Transverse colon (tissue), 4 donors: ENCODE data around the gene PAWR. TPM values are rescaled to one million over a fixed set of nuclear protein-coding genes. Genes with fewer than 3 reads are reported as not detected.

ENCODE experiments used
- DNase-seq: peaks from one replicate; pipeline ENCODE4 v3.0.0-alpha.2; 2019
- H3K27ac ChIP-seq, 4 donors: fragments of 200-600 bp; sonication (generic); 2 replicates each; pipeline ENCODE4 v1.5.1; 2016 to 2018; ENCODE audit warnings: inconsistent platforms in 4 of 4
- H3K27me3 ChIP-seq: fragments of 200-600 bp; sonication (generic); 2 replicates; pipeline ENCODE4 v1.5.1; 2017; ENCODE audit warnings: inconsistent platforms
- H3K36me3 ChIP-seq, 4 donors: fragments of 200-600 bp; sonication (generic); 2 replicates each; pipeline ENCODE4 v1.5.1; 2017 to 2019; ENCODE audit warnings: inconsistent platforms in 4 of 4
- H3K4me1 ChIP-seq, 4 donors: fragments of 200-600 bp; sonication (generic); 2 replicates each; pipeline ENCODE4 v1.5.1; 2017 to 2020; ENCODE audit warnings: inconsistent platforms in 4 of 4
- H3K4me3 ChIP-seq, 4 donors: fragments of 200-600 bp; sonication (generic); 1 replicate in 1 of 4; 2 replicates in 3 of 4; pipeline versions ENCODE4 v1.5.1 to v1.6.1; 2017 to 2019; ENCODE audit warnings: inconsistent platforms in 4 of 4
- H3K9me3 ChIP-seq, 2 donors: fragments of 200-600 bp; sonication (generic); 2 replicates each; pipeline ENCODE4 v1.5.1; 2017 to 2019; ENCODE audit warnings: inconsistent platforms in 2 of 2
- EP300 ChIP-seq: sonication (generic); formaldehyde crosslinking; IDR thresholded peaks from one replicate; pipeline ENCODE4 v1.6.1; 2017; ENCODE audit warnings: antibody characterized with exemption, low read depth
- POLR2A ChIP-seq: fragments of 450-650 bp; IDR thresholded peaks from one replicate; pipeline ENCODE4 v1.6.1; 2016; ENCODE audit warnings: antibody characterized with exemption, mild to moderate bottlenecking, moderate library complexity
- POLR2AphosphoS5 ChIP-seq, 3 donors: sonication (generic); formaldehyde crosslinking; IDR thresholded peaks; one replicate each; pipeline ENCODE4 v1.6.1; 2016; ENCODE audit warnings: antibody characterized with exemption in 3 of 3
- WGBS, 2 donors: methylation state at CpG; one replicate each; pipeline ENCODE4 v1.1.5; 2018; ENCODE audit warnings: low coverage in 1 of 2; 5-methylcytosine and 5-hydroxymethylcytosine counted together
- in situ Hi-C, 4 donors: fragments of 200-750 bp; cut with MboI; loops; one replicate each; pipeline versions ENCODE4 v1.15.0 to v1.15.1; 2017; ENCODE audit warnings: low sequenced_read_pairs in 3 of 4, low pct_ligation_motif_present in 1 of 4, low pct_unique_long_range_greater_than_20kb in 1 of 4
- intact Hi-C: fragments of 100-400 bp; cut with DNase I; formaldehyde crosslinking; loops from one replicate; pipeline ENCODE4 v1.15.1; 2023; ENCODE audit warnings: low total_unique reads
- total RNA-seq, 4 donors: library from RNA; depleted of rRNA; stranded (reverse); fragments of >200 nt; gene quantifications; one replicate each; pipeline ENCODE4 v1.1.0, GENCODE V29; 2016
- TF ChIP-seq, protein P1 (sequence below), 5 experiments: fragments of 200-600 bp in 3 of 5; fragments of 450-650 bp in 2 of 5; sonication (generic) in 3 of 5; IDR thresholded peaks; 1 replicate in 2 of 5; 2 replicates in 3 of 5; pipeline ENCODE4 v1.5.1; 2016 to 2017; ENCODE audit warnings: antibody characterized with exemption in 5 of 5, inconsistent platforms in 3 of 5, mild to moderate bottlenecking in 2 of 5, moderate library complexity in 1 of 5

Gene PAWR
- total RNA-seq, 4 donors from 2014 or later, result 82.3 to 188 (median 115) TPM

DNA sequence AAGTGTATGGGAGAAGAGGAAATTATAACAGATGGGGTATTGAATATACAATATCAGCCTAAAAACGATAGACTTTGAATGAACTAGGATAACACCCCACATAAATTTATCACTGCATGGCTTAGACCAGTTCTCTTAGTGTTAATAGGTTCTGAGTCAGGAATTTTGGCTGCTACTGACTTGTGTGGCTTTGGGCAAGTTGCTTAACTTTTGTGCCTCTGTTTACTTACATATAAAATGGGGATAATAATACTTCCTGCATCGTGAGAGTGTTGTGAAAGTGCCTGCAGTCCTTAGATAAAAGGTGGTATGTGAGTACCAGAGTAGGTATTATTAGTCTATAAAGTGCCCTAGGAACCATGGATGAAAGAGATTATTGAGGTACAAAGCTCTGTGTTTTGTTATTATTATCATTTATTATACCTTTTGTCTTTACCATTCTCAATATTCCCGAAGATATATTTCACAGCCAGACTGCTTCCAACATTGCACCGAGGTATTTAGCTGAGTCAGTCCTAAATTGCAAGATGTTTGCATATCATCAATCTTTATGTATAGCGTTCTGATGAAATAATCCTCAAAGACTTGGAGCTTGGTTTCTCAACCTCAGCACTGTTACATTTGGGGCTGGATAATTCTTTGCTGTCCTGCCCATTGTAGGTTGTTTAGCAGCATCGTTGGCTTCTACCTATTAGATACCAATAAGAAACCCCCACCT lies 2.3 kb upstream of the PAWR start:
- TF ChIP-seq POLR2A (no peak), EP300 (no peak), POLR2AphosphoS5 (IDR thresholded peaks at IDR 0.05) (no peak)
- TF ChIP-seq, protein P1, sequence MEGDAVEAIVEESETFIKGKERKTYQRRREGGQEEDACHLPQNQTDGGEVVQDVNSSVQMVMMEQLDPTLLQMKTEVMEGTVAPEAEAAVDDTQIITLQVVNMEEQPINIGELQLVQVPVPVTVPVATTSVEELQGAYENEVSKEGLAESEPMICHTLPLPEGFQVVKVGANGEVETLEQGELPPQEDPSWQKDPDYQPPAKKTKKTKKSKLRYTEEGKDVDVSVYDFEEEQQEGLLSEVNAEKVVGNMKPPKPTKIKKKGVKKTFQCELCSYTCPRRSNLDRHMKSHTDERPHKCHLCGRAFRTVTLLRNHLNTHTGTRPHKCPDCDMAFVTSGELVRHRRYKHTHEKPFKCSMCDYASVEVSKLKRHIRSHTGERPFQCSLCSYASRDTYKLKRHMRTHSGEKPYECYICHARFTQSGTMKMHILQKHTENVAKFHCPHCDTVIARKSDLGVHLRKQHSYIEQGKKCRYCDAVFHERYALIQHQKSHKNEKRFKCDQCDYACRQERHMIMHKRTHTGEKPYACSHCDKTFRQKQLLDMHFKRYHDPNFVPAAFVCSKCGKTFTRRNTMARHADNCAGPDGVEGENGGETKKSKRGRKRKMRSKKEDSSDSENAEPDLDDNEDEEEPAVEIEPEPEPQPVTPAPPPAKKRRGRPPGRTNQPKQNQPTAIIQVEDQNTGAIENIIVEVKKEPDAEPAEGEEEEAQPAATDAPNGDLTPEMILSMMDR (IDR thresholded peaks at IDR 0.05), result no peak
- H3K27me3 ChIP-seq, result peaks cover 3% of the 10 kb centered on the region
- no peak for DNase-seq
- peak overlapping the region; percentile 90 to 95 (median 92) for H3K27ac ChIP-seq
- H3K4me3 ChIP-seq, result peak overlapping the region in 2 of 4 donors; percentile 88 to 94
- in situ Hi-C loops, result loop anchor here in 1 of 4 donors (25.0 kb wide), 1 partner anchor 281 kb away; no protein-coding TSS in a partner anchor
- no peaks in the 10 kb centered on the region for H3K9me3 ChIP-seq
- peaks cover 0 to 25% (median 14%) of the 10 kb centered on the region in 4 donors for H3K4me1 ChIP-seq
- intact Hi-C loops, result no loop called here
- no peaks in the 10 kb centered on the region for H3K36me3 ChIP-seq
- 26 to 43% methylated on average over 5 to 6 of the region's 6 CpGs for WGBS, 2 donors

DNA sequence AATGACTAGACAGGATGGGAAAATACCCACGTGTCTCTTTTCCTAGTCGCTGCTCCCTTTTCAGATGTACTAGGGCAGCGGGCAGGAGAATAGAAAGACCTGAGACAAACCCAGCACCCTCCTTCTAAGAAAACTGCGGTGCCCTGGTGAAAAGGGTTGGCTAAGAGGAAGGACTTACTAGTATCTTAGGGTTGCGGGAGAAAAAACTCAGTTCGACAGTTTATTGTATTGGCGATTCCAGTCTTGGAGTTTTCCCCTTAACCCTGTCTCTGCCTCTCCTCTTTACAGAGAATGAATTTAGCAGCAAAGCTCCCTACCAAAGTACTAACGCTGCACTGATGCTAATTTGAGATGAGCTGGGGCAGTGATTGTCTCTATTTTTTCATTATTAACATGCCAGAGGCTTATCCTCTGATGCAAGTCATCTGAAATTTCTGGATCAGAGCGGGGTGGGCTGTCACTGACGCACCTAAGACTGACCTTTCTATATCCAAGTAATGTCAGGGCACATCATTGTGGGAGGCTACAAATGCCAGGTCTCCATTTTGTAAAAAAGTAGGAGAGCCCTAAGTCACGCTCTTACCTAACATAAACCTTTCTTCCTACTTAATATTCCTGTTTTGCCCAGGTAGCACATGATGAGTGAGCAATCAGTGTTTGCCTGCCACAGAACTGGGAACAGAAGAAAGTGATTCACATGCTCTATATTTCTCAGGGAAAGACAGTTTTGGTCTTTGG lies 916 bp upstream of the PAWR start:
- no peaks in the 10 kb centered on the region for H3K9me3 ChIP-seq
- H3K36me3 ChIP-seq, result no peaks in the 10 kb centered on the region
- peaks cover 3% of the 10 kb centered on the region for H3K27me3 ChIP-seq
- H3K4me1 ChIP-seq, result peaks cover 0 to 36% (median 16%) of the 10 kb centered on the region in 4 donors
- in situ Hi-C loops (loop anchor here in 1 of 4 donors (25.0 kb wide), 1 partner anchor 279 kb away; no protein-coding TSS in a partner anchor), intact Hi-C loops (no loop called here)
- TF ChIP-seq EP300 (no peak), POLR2A (no peak), POLR2AphosphoS5 (IDR thresholded peaks at IDR 0.05) (no peak)
- TF ChIP-seq, protein P1 (IDR thresholded peaks at IDR 0.05), result no peak
- DNase-seq, result peak; percentile 32
- H3K4me3 ChIP-seq, result peak overlapping the region; percentile 22 to 94 (median 84)
- peak overlapping the region; percentile 90 to 95 (median 92) for H3K27ac ChIP-seq
- WGBS, 2 donors, result 0 to 14% methylated on average over 2 to 11 of the region's 11 CpGs

DNA sequence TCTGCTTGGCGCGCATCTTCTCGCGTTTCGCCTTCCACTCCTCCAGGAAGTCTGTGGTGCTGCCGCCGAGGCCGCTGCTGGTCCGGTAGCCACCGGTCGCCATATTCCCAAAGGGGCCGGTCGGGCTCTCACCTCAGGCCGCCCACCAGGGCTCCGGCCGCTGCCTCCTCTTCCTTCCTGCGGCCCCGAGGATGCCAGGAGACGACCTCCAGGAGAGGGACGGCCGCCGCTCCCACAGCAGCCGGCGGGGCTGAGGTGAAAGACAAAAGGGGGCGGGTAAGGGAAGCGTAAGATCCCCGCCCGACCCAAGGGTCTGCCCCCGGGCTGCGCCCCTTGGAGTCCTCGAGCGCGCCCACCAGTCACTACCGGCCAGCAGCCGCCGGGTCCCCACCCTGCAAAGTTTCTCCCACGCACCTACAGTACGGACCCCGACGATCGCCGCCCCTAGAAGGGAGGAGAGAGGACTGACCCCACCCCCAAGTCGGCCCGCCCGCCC lies 574 bp downstream of the PAWR start:
- no peaks in the 10 kb centered on the region for H3K9me3 ChIP-seq
- no peaks in the 10 kb centered on the region for H3K36me3 ChIP-seq
- peaks cover 0 to 51% (median 25%) of the 10 kb centered on the region in 4 donors for H3K4me1 ChIP-seq
- DNase-seq, result no peak
- TF ChIP-seq POLR2A, result no peak
- H3K27ac ChIP-seq, result peak overlapping the region; percentile 90 to 95 (median 92)
- peaks cover 3% of the 10 kb centered on the region for H3K27me3 ChIP-seq
- 1% methylated on average over 25 of the region's 45 CpGs; no CpG with 5 or more reads in 1 of the 2 donors for WGBS, 2 donors
- peak overlapping the region; percentile 76 to 94 (median 84) for H3K4me3 ChIP-seq
- in situ Hi-C loops, result loop anchor here in 1 of 4 donors (25.0 kb wide), 1 partner anchor 278 kb away; no protein-coding TSS in a partner anchor
- intact Hi-C loops, result no loop called here

DNA sequence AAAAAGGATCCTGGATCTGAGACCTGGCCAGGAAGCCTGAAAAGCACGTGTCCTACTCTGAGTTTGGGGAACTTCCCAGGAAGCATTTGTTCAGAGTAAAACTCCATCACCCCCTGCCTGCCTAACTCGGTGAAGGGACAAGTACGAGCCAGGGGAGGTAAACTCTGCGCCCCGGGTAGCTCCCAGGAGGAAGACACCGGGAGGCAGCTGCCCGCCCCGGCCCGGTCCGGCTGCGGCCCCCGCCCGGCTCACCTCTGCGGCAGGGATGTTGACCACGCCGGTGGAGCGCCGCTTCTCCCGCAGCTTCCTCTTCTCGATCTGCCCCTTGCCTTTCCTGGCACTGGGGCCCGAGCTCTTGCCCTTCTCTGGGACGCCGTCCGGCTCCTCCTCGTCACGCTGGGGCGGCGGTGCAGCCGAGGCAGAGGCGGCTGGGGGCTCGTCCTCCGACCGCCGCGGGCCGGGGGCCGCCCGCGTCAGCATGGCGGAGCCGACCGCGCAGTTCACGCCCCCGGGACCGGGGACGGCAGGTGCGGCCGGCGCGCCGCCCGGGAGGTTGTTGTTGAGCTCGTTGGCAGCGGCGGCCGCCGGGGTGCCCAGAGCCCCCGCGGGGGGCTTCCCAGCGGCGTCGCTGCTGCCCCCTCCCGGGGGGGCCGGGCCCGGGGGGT lies 1.2 kb downstream of the PAWR start:
- peak overlapping the region; percentile 90 to 95 (median 92) for H3K27ac ChIP-seq
- peaks cover 3% of the 10 kb centered on the region for H3K27me3 ChIP-seq
- H3K9me3 ChIP-seq, result no peaks in the 10 kb centered on the region
- peak; percentile 48 for DNase-seq
- WGBS, 2 donors, result 2% methylated on average over 46 of the region's 66 CpGs; no CpG with 5 or more reads in 1 of the 2 donors
- TF ChIP-seq EP300 (no peak), POLR2A (peak; percentile 9)
- TF ChIP-seq, protein P1 (IDR thresholded peaks at IDR 0.05), result no peak
- intact Hi-C loops (no loop called here), in situ Hi-C loops (loop anchor here in 1 of 4 donors (25.0 kb wide), 1 partner anchor 277 kb away; no protein-coding TSS in a partner anchor)
- peak overlapping the region; percentile 76 to 94 (median 84) for H3K4me3 ChIP-seq
- no peaks in the 10 kb centered on the region for H3K36me3 ChIP-seq
- H3K4me1 ChIP-seq, result peaks cover 0 to 57% (median 28%) of the 10 kb centered on the region in 4 donors
